Vagina (tissue), 2 donors: ENCODE data around the gene LIMS1.

ENCODE experiments used
- CTCF ChIP-seq, 3 experiments: fragments of 450-650 bp in 2 of 3; fragments of 200-600 bp in 1 of 3; sonication (generic) in 1 of 3; IDR thresholded peaks; one replicate each; pipeline ENCODE4 v1.5.1; 2017 to 2019; ENCODE audit warnings: antibody characterized with exemption in 3 of 3, mild to moderate bottlenecking in 2 of 3, moderate library complexity in 2 of 3
- POLR2A ChIP-seq, 2 donors: fragments of 450-650 bp; IDR thresholded peaks; one replicate each; pipeline ENCODE4 v1.6.1; 2017; ENCODE audit warnings: antibody characterized with exemption in 2 of 2, mild to moderate bottlenecking in 2 of 2, moderate library complexity in 2 of 2
- POLR2AphosphoS5 ChIP-seq, 2 donors: sonication (generic); formaldehyde crosslinking; IDR thresholded peaks; one replicate each; pipeline ENCODE4 v1.9.0; 2017; ENCODE audit warnings: antibody characterized with exemption in 2 of 2, mild to moderate bottlenecking in 2 of 2, low read depth in 1 of 2; ENCODE audit not compliant: insufficient read depth in 1 of 2

GRCh38 chr2:108621087-108621559 is 86.9 kb downstream of the LIMS1 start:
- TF ChIP-seq CTCF (IDR thresholded peaks at IDR 0.05) = no peak
- no peak for TF ChIP-seq POLR2A (IDR thresholded peaks at IDR 0.05)
- peak; percentile 43 to 66 for TF ChIP-seq POLR2AphosphoS5 (IDR thresholded peaks at IDR 0.05; ENCODE audit: insufficient read depth in 1 of 2, low read depth in 1 of 2)
